A549 (cell line): ENCODE results near the gene PRR3.

Experiments used
- MYC ChIP-seq: IDR thresholded peaks from 2 replicates; pipeline ENCODE4 v1.6.1; 2012; ENCODE audit warnings: mild to moderate bottlenecking, inconsistent platforms, low read length, improper control_type of control experiment, borderline replicate concordance
- TF ChIP-seq, protein P1 (sequence below): fragments of 250-450 bp; sonication (Bioruptor Pico); IDR thresholded peaks from 2 replicates; pipeline ENCODE4 v1.5.0; 2021; ENCODE audit warnings: mild to moderate bottlenecking, moderate library complexity, borderline replicate concordance
- TF ChIP-seq, protein P2 (sequence below): fragments of >200 bp; sonication (Bioruptor Twin); formaldehyde crosslinking; IDR thresholded peaks from 3 replicates; pipeline ENCODE4 v1.5.1; 2016

DNA sequence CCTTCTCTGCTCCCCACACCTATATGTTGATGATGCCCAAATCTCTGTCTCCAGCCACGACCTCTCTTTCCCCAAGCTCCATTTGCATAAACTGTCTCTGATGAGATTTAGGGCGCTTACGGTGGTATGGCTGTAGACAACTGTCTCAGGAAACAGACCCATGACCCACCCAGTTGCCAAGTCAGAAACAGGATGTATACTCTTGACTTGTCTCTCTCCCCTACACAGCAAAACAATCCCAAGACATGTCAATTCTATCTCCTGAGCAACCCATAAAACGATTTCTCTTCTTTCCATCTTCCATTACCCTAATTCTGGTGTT, 14.7 kb upstream of the PRR3 start:
- TF ChIP-seq, protein P1, sequence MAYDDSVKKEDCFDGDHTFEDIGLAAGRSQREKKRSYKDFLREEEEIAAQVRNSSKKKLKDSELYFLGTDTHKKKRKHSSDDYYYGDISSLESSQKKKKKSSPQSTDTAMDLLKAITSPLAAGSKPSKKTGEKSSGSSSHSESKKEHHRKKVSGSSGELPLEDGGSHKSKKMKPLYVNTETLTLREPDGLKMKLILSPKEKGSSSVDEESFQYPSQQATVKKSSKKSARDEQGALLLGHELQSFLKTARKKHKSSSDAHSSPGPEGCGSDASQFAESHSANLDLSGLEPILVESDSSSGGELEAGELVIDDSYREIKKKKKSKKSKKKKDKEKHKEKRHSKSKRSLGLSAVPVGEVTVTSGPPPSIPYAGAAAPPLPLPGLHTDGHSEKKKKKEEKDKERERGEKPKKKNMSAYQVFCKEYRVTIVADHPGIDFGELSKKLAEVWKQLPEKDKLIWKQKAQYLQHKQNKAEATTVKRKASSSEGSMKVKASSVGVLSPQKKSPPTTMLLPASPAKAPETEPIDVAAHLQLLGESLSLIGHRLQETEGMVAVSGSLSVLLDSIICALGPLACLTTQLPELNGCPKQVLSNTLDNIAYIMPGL (CRISPR knock-in tag): no peak
- TF ChIP-seq, protein P2, sequence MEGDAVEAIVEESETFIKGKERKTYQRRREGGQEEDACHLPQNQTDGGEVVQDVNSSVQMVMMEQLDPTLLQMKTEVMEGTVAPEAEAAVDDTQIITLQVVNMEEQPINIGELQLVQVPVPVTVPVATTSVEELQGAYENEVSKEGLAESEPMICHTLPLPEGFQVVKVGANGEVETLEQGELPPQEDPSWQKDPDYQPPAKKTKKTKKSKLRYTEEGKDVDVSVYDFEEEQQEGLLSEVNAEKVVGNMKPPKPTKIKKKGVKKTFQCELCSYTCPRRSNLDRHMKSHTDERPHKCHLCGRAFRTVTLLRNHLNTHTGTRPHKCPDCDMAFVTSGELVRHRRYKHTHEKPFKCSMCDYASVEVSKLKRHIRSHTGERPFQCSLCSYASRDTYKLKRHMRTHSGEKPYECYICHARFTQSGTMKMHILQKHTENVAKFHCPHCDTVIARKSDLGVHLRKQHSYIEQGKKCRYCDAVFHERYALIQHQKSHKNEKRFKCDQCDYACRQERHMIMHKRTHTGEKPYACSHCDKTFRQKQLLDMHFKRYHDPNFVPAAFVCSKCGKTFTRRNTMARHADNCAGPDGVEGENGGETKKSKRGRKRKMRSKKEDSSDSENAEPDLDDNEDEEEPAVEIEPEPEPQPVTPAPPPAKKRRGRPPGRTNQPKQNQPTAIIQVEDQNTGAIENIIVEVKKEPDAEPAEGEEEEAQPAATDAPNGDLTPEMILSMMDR: no peak
- no peak for TF ChIP-seq MYC
